SK-N-SH (cell line): ENCODE results near the gene KCNJ5. TPM values are rescaled to one million over a fixed set of nuclear protein-coding genes. Genes with fewer than 3 reads are reported as not detected.

Experiments used
- CTCF ChIA-PET: fragments of 300-600, 350-600 bp; formaldehyde crosslinking; extraction: SDS; loops from one replicate; lab custom pipeline; 2021; lab: Yijun Ruan, JAX
- POLR2A ChIA-PET: fragments of 350-600 bp; sonication (Branson Sonifier 250); formaldehyde crosslinking; extraction: SDS; loops from one replicate; lab custom pipeline; 2020; ENCODE audit warnings: antibody characterized with exemption, inconsistent platforms; lab: Yijun Ruan, JAX
- DNase-seq: peaks from one replicate; pipeline ENCODE4 v3.0.0; 2012
- H2AFZ ChIP-seq: fragments of 200-600 bp; sonication (generic); 2 replicates; pipeline ENCODE4 v1.8.1; 2016; ENCODE audit warnings: antibody characterized with exemption, mild to moderate bottlenecking, low read depth
- H3F3A ChIP-seq: fragments of 200-600 bp; sonication (generic); replicated peaks from 2 replicates; pipeline ENCODE3; 2016; ENCODE audit warnings: antibody characterized with exemption, mild to moderate bottlenecking; ENCODE audit not compliant: insufficient read depth
- H3K27ac ChIP-seq, 2 experiments: fragments of 200-500 bp in 1 of 2; fragments of 200-600 bp in 1 of 2; sonication (Bioruptor generic) in 1 of 2; sonication (generic), shearing (Covaris generic) in 1 of 2; 2 replicates each; pipeline versions ENCODE4 v1.5.1 to v1.6.1; 2014 to 2016; ENCODE audit warnings: low read depth in 2 of 2, inconsistent platforms in 1 of 2, low read length in 1 of 2, mild to moderate bottlenecking in 1 of 2, mixed read lengths in 1 of 2
- H3K27me3 ChIP-seq: fragments of 200-600 bp; sonication (generic), shearing (Covaris generic); 2 replicates; pipeline ENCODE4 v1.6.1; 2016; ENCODE audit warnings: mixed run types; ENCODE audit not compliant: insufficient read depth
- H3K36me3 ChIP-seq, 2 experiments: fragments of 200-500 bp in 1 of 2; fragments of 200-600 bp in 1 of 2; sonication (Bioruptor generic) in 1 of 2; sonication (generic) in 1 of 2; replicated peaks in 1 of 2; 2 replicates each; pipeline versions ENCODE3 to v1.5.1; 2014 to 2016; ENCODE audit warnings: low read length in 1 of 2, mild to moderate bottlenecking in 1 of 2; ENCODE audit not compliant: insufficient read depth in 2 of 2, control insufficient read depth in 1 of 2
- H3K4me1 ChIP-seq, 2 experiments: fragments of 200-500 bp in 1 of 2; fragments of 200-600 bp in 1 of 2; sonication (Bioruptor generic) in 1 of 2; sonication (generic), shearing (Covaris generic) in 1 of 2; 2 replicates each; pipeline versions ENCODE4 v1.5.1 to v1.6.1; 2014 to 2016; ENCODE audit warnings: low read depth in 1 of 2, low read length in 1 of 2, mixed run types in 1 of 2; ENCODE audit not compliant: insufficient read depth in 2 of 2, control insufficient read depth in 1 of 2
- H3K4me2 ChIP-seq: fragments of 200-600 bp; sonication (generic), shearing (Covaris generic); 2 replicates; pipeline ENCODE4 v1.6.1; 2017; ENCODE audit warnings: mixed run types
- H3K4me3 ChIP-seq, 2 experiments: fragments of 200-500 bp in 1 of 2; fragments of 200-600 bp in 1 of 2; sonication (Bioruptor generic) in 1 of 2; sonication (generic), shearing (Covaris generic) in 1 of 2; 2 replicates each; pipeline versions ENCODE4 v1.5.1 to v1.8.1; 2014 to 2016; ENCODE audit warnings: low read depth in 2 of 2, inconsistent platforms in 1 of 2, low read length in 1 of 2, mild to moderate bottlenecking in 1 of 2, mixed read lengths in 1 of 2, moderate library complexity in 1 of 2
- H3K79me2 ChIP-seq: fragments of 200-600 bp; sonication (generic); 2 replicates; pipeline ENCODE4 v1.8.1; 2017; ENCODE audit warnings: mild to moderate bottlenecking; ENCODE audit not compliant: insufficient read depth
- H3K9ac ChIP-seq: fragments of 200-600 bp; sonication (generic); 2 replicates; pipeline ENCODE4 v1.6.1; 2017; ENCODE audit warnings: mixed run types
- H3K9me2 ChIP-seq: fragments of 200-600 bp; sonication (generic); 2 replicates; pipeline ENCODE4 v1.6.1; 2017; ENCODE audit warnings: mixed run types
- H3K9me3 ChIP-seq: fragments of 200-600 bp; sonication (generic); 2 replicates; pipeline ENCODE4 v1.6.1; 2017; ENCODE audit warnings: mixed run types, mild to moderate bottlenecking, moderate library complexity
- H4K20me1 ChIP-seq: fragments of 200-600 bp; sonication (generic); 2 replicates; pipeline ENCODE4 v1.6.1; 2017; ENCODE audit warnings: mild to moderate bottlenecking, mixed run types; ENCODE audit not compliant: insufficient read depth
- EZH2phosphoT487 ChIP-seq: fragments of 200-600 bp; sonication (generic); IDR thresholded peaks from 2 replicates; pipeline ENCODE4 v1.6.1; 2017; ENCODE audit warnings: low read depth, mixed run types, mild to moderate bottlenecking, antibody characterized with exemption, moderate library complexity, borderline replicate concordance
- FOSL2 ChIP-seq: IDR thresholded peaks from 2 replicates; pipeline ENCODE4 v1.4.0; 2012; ENCODE audit warnings: low read depth, mild to moderate bottlenecking, moderate library complexity, borderline replicate concordance
- GATA2 ChIP-seq: sonication (generic); formaldehyde crosslinking; IDR thresholded peaks from 2 replicates; pipeline ENCODE4 v1.5.0; 2020; ENCODE audit warnings: mild to moderate bottlenecking, missing genetic modification reagents
- MEF2A ChIP-seq: IDR thresholded peaks from 2 replicates; pipeline ENCODE4 v1.4.0; 2012; ENCODE audit warnings: low read depth, borderline replicate concordance
- NFIC ChIP-seq: IDR thresholded peaks from 2 replicates; pipeline ENCODE4 v1.4.0; 2012; ENCODE audit warnings: borderline replicate concordance
- NRF1 ChIP-seq: IDR thresholded peaks from 2 replicates; pipeline ENCODE4 v1.6.1; 2012; ENCODE audit warnings: low read depth, mild to moderate bottlenecking, low read length
- POLR2AphosphoS5 ChIP-seq: IDR thresholded peaks from 2 replicates; pipeline ENCODE4 v1.6.1; 2012; ENCODE audit warnings: low read depth, low read length
- TAF1 ChIP-seq: IDR thresholded peaks from 2 replicates; pipeline ENCODE4 v1.6.1; 2012; ENCODE audit warnings: low read depth, mild to moderate bottlenecking, low read length, moderate library complexity, borderline replicate concordance
- TCF12 ChIP-seq: IDR thresholded peaks from 2 replicates; pipeline ENCODE4 v1.4.0; 2012
- WGBS: methylation state at CpG from one replicate; pipeline ENCODE4 v1.1.6; 2017; ENCODE audit warnings: low lambda C conversion rate; 5-methylcytosine and 5-hydroxymethylcytosine counted together
- polyA plus RNA-seq, 3 experiments: library from polyadenylated mRNA; depleted of rRNA; stranded (reverse); fragments of >200 nt; gene quantifications; 2 replicates each; pipeline ENCODE4 v1.2.3, GENCODE V29; 2012
- TF ChIP-seq, protein P1 (sequence below): fragments of 150-350 bp; IDR thresholded peaks from 2 replicates; pipeline ENCODE4 v1.6.1; 2016; ENCODE audit warnings: mild to moderate bottlenecking, low read depth, low read length
- TF ChIP-seq, protein P2 (sequence below): IDR thresholded peaks from 2 replicates; pipeline ENCODE4 v1.6.1; 2012; ENCODE audit warnings: mild to moderate bottlenecking, low read depth, low read length, moderate library complexity

KCNJ5 gene
- polyA plus RNA-seq, 1 of the 3 experiments (the other 2 are of a cell fraction), result 0.03 TPM

DNA sequence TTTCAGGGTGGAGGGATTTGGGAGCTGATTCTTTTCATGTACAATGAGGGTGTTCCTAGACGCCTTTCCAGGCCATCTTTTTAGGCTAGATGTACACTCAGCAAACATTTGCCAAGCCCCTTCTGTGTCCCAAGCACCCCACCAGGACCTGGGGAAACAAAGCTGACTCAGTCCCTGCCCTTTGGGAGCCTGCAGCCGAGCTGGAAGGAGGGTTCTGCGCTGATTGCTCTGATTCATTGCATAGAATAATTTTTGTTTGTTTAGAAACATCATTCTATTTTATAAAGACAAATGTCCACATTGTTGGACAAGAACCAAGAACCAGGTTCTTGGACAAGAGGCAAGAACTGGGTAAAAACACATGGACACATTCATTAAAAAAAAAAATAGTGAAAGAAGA is 34.8 kb downstream of the KCNJ5 start:
- POLR2A ChIA-PET, result no interaction called here
- CTCF ChIA-PET, result interaction anchor here (1.3 to 4.8 kb wide), 3 partner anchors 23 to 768 kb away, joined by 3 to 26 read pairs (median 5); no protein-coding TSS in a partner anchor

DNA sequence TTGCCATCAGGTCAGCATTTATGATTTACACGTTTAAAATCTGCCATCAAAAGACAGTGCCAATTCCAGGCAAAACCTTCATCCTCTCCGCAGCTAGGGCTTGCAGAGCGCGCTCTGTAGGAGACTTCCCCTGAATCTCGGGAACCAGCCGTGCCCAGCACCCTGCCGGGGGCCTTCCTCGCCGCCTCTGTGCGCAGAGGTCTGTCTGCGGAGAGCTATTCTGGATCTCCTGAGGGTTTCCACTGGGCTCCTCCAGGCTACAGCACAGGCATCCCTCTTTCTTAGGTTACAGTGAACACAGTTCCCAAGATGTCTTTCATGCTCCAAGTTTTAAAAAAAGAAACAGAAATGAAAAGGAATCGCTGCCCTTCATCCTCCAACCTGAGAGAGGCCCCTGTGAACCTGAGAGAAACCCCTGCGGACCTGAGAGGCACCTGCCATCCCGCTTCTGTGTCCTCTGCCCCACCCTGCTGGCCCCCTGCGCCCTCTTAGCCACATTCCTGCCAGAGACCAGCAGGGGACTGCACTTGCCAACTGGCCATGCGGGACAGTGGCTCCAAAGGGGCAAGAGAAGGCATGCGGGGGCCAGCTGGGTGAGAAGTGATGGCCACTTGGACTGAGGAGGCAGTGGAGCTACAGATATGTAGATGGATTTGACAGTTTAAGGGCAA is 35.4 kb downstream of the KCNJ5 start:
- Histone ChIP-seq H3K4me1 (peaks cover 0 to 2% of the 10 kb centered on the region in 2 experiments; a peak in 1 of 4 replicates), H3K9me2 (no peaks in the 10 kb centered on the region), H3K36me3 (no peaks in the 10 kb centered on the region), H3K9me3 (no peaks in the 10 kb centered on the region), H3K79me2 (no peaks in the 10 kb centered on the region), H3K27ac (no peak overlapping the region), H3K4me3 (no peak overlapping the region), H3F3A (no peaks in the 10 kb centered on the region), H3K4me2 (no peak overlapping the region), H2AFZ (no peak overlapping the region), H3K9ac (no peak overlapping the region), H4K20me1 (no peaks in the 10 kb centered on the region), H3K27me3 (peaks cover 5% of the 10 kb centered on the region; the same call in 1 of the 2 replicates)
- DNase-seq, result no peak
- ChIA-PET POLR2A (no interaction called here), CTCF (interaction anchor here (1.3 to 4.8 kb wide), 3 partner anchors 22 to 769 kb away, joined by 3 to 26 read pairs (median 5); no protein-coding TSS in a partner anchor)
- TF ChIP-seq EZH2phosphoT487, result no peak
- no peak for TF ChIP-seq MEF2A
- no peak for TF ChIP-seq GATA2 (CRISPR knock-in tag)
- no peak for TF ChIP-seq NRF1
- TF ChIP-seq POLR2AphosphoS5, result no peak
- WGBS, result 78% methylated on average over 16 of the region's 17 CpGs

More for the DNA sequence above, 34.8 kb downstream of the KCNJ5 start:
- no peak for DNase-seq
- TF ChIP-seq TAF1 (no peak), NFIC (no peak), TCF12 (no peak), FOSL2 (no peak)
- TF ChIP-seq, protein P1, sequence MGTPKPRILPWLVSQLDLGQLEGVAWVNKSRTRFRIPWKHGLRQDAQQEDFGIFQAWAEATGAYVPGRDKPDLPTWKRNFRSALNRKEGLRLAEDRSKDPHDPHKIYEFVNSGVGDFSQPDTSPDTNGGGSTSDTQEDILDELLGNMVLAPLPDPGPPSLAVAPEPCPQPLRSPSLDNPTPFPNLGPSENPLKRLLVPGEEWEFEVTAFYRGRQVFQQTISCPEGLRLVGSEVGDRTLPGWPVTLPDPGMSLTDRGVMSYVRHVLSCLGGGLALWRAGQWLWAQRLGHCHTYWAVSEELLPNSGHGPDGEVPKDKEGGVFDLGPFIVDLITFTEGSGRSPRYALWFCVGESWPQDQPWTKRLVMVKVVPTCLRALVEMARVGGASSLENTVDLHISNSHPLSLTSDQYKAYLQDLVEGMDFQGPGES, result no peak
- TF ChIP-seq, protein P2, sequence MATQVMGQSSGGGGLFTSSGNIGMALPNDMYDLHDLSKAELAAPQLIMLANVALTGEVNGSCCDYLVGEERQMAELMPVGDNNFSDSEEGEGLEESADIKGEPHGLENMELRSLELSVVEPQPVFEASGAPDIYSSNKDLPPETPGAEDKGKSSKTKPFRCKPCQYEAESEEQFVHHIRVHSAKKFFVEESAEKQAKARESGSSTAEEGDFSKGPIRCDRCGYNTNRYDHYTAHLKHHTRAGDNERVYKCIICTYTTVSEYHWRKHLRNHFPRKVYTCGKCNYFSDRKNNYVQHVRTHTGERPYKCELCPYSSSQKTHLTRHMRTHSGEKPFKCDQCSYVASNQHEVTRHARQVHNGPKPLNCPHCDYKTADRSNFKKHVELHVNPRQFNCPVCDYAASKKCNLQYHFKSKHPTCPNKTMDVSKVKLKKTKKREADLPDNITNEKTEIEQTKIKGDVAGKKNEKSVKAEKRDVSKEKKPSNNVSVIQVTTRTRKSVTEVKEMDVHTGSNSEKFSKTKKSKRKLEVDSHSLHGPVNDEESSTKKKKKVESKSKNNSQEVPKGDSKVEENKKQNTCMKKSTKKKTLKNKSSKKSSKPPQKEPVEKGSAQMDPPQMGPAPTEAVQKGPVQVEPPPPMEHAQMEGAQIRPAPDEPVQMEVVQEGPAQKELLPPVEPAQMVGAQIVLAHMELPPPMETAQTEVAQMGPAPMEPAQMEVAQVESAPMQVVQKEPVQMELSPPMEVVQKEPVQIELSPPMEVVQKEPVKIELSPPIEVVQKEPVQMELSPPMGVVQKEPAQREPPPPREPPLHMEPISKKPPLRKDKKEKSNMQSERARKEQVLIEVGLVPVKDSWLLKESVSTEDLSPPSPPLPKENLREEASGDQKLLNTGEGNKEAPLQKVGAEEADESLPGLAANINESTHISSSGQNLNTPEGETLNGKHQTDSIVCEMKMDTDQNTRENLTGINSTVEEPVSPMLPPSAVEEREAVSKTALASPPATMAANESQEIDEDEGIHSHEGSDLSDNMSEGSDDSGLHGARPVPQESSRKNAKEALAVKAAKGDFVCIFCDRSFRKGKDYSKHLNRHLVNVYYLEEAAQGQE, result no peak
- TF ChIP-seq, all 33 proteins: peak for 0
- Histone ChIP-seq H3K9me2 (no peaks in the 10 kb centered on the region), H3K9me3 (no peaks in the 10 kb centered on the region), H3K4me3 (no peak overlapping the region), H4K20me1 (no peaks in the 10 kb centered on the region), H3K36me3 (no peaks in the 10 kb centered on the region), H2AFZ (no peak overlapping the region), H3K79me2 (no peaks in the 10 kb centered on the region), H3K27ac (no peak overlapping the region), H3K9ac (no peak overlapping the region), H3F3A (no peaks in the 10 kb centered on the region), H3K4me1 (peaks cover 0 to 2% of the 10 kb centered on the region in 2 experiments; a peak in 1 of 4 replicates), H3K4me2 (no peak overlapping the region), H3K27me3 (peaks cover 5% of the 10 kb centered on the region; the same call in 1 of the 2 replicates)
- WGBS, result 43% methylated on average over 3 of the region's 3 CpGs
